Measurements from ENCODE around the gene TMED1.

DNA sequence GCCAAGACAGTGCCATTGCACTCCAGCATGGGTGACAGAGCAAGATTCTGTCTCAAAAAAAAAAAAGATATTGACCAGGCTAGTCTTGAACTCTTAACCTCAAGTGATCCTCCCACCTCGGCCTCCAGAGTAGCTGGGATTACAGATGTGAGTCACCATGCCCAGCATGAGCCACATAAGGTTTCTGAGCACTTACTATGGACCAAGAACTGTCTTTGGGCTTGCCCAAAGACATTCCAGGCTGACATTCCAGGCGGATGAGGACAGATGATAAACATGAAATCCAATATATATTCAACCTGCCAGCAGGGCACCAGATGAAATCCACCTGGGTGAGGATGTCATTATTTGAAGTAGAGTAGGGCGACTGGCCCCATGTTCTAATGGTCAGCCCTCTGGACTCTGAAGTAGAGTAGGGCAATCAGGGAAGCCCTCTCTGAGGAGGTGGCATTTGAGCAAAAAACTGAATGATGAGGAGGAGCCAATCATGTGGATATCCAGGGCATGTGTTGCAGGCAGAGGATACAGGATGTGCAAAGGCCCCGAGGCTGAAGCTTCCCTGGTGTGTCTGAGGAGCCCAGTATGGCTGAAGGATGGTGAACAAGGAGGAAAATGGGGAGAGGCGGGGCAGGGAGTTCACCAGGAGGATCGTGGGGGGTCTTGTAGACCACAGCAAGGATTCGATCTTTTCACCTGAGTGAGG is 16.2 kb upstream of the TMED1 start:
- TF ChIP-seq, protein P1, sequence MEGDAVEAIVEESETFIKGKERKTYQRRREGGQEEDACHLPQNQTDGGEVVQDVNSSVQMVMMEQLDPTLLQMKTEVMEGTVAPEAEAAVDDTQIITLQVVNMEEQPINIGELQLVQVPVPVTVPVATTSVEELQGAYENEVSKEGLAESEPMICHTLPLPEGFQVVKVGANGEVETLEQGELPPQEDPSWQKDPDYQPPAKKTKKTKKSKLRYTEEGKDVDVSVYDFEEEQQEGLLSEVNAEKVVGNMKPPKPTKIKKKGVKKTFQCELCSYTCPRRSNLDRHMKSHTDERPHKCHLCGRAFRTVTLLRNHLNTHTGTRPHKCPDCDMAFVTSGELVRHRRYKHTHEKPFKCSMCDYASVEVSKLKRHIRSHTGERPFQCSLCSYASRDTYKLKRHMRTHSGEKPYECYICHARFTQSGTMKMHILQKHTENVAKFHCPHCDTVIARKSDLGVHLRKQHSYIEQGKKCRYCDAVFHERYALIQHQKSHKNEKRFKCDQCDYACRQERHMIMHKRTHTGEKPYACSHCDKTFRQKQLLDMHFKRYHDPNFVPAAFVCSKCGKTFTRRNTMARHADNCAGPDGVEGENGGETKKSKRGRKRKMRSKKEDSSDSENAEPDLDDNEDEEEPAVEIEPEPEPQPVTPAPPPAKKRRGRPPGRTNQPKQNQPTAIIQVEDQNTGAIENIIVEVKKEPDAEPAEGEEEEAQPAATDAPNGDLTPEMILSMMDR (IDR thresholded peaks at IDR 0.05): no peak
- no peak for TF ChIP-seq SREBF2 (IDR thresholded peaks at IDR 0.05)
- no peak for TF ChIP-seq POLR2A (IDR thresholded peaks at IDR 0.05; ENCODE audit: low read length)
- TF ChIP-seq ZFP36 (IDR thresholded peaks at IDR 0.05; ENCODE audit: borderline replicate concordance, partially characterized antibody): peak; percentile 78
- TF ChIP-seq POLR2AphosphoS2 (conservative IDR thresholded peaks at IDR 0.05; ENCODE audit: low read length): no peak
- no peak for TF ChIP-seq RAD21 (conservative IDR thresholded peaks at IDR 0.05 in 1 of 2, IDR thresholded peaks at IDR 0.05 in 1 of 2)
- no peak for TF ChIP-seq EP300 (IDR thresholded peaks at IDR 0.05)
- no peak for TF ChIP-seq EHF (CRISPR knock-in tag; IDR thresholded peaks at IDR 0.05)
- no peak for TF ChIP-seq CEBPB (IDR thresholded peaks at IDR 0.05)
- TF ChIP-seq CHD4 (IDR thresholded peaks at IDR 0.05; ENCODE audit: borderline replicate concordance): no peak

All from A549 (cell line).